Activated T-cell treated with anti-CD3 and anti-CD28 coated beads, Interleukin-2, amount 50 U/mL, for 1 hour (primary cell): ENCODE data around the gene METTL25.

ENCODE experiments used
- DNase-seq: peaks from one replicate; pipeline ENCODE4 v3.0.0-alpha.2; 2020

METTL25 gene

GRCh38 chr12:82408844-82409243, 50.5 kb downstream of the METTL25 start:
- DNase-seq: no peak

GRCh38 chr12:82411546-82412230, 53.4 kb downstream of the METTL25 start:
- DNase-seq: no peak

GRCh38 chr12:82412246-82412645, 53.9 kb downstream of the METTL25 start:
- no peak for DNase-seq

- DNase-seq: no peak
These were observed 55.7 kb downstream of the METTL25 start for GRCh38 chr12:82414044-82414443.

GRCh38 chr12:82414926-82415325, 56.6 kb downstream of the METTL25 start:
- no peak for DNase-seq

- DNase-seq: no peak
These were observed 57.1 kb downstream of the METTL25 start for GRCh38 chr12:82415402-82415801.

- DNase-seq: no peak
These were observed 66.9 kb downstream of the METTL25 start for GRCh38 chr12:82425241-82425640.

GRCh38 chr12:82426081-82426480, 67.8 kb downstream of the METTL25 start:
- DNase-seq: no peak

GRCh38 chr12:82426586-82426985, 68.3 kb downstream of the METTL25 start:
- DNase-seq: no peak

GRCh38 chr12:82430541-82431145, 72.3 kb downstream of the METTL25 start:
- no peak for DNase-seq

GRCh38 chr12:82434392-82434911, 76.1 kb downstream of the METTL25 start:
- DNase-seq: no peak

- DNase-seq: no peak
These were observed 78.0 kb downstream of the METTL25 start for GRCh38 chr12:82436354-82436753.

- DNase-seq: no peak
These were observed 79.4 kb downstream of the METTL25 start for GRCh38 chr12:82437744-82438143.

- DNase-seq: no peak
These were observed 80.0 kb downstream of the METTL25 start for GRCh38 chr12:82438356-82438755.

- DNase-seq: no peak
These were observed 82.6 kb downstream of the METTL25 start for GRCh38 chr12:82440885-82441284.

GRCh38 chr12:82448911-82449578, 90.7 kb downstream of the METTL25 start:
- no peak for DNase-seq

- DNase-seq: no peak
These were observed 98.3 kb downstream of the METTL25 start for GRCh38 chr12:82456633-82457032.

GRCh38 chr12:82458101-82458500, 99.8 kb downstream of the METTL25 start:
- DNase-seq: no peak

- no peak for DNase-seq
These were observed 103.1 kb downstream of the METTL25 start for GRCh38 chr12:82461393-82461792.

- DNase-seq: no peak
These were observed 103.5 kb downstream of the METTL25 start for GRCh38 chr12:82461836-82462235.

- no peak for DNase-seq
These were observed 110.2 kb downstream of the METTL25 start for GRCh38 chr12:82468563-82468962.

- no peak for DNase-seq
These were observed 112.7 kb downstream of the METTL25 start for GRCh38 chr12:82470906-82471512.

GRCh38 chr12:82473111-82473754, 114.9 kb downstream of the METTL25 start:
- DNase-seq: no peak
